Neutrophil (primary cell): ENCODE data around the gene USB1.

Source experiments
- H3K27ac ChIP-seq: fragments of 200-600 bp; sonication (generic); 2 replicates; pipeline ENCODE4 v1.5.1; 2016; ENCODE audit warnings: mild to moderate bottlenecking, moderate library complexity
- H3K27me3 ChIP-seq: fragments of 200-600 bp; sonication (generic); 2 replicates; pipeline ENCODE4 v1.6.0; 2016; ENCODE audit warnings: mild to moderate bottlenecking
- H3K36me3 ChIP-seq: fragments of 200-600 bp; sonication (generic); 2 replicates; pipeline ENCODE4 v1.5.1; 2017
- H3K4me1 ChIP-seq, 2 experiments: fragments of 200-600 bp in 1 of 2; sonication (generic) in 1 of 2; 1 replicate in 1 of 2; 2 replicates in 1 of 2; pipeline versions ENCODE4 v1.5.1 to v1.6.1; 2013 to 2016; ENCODE audit warnings: low read depth in 1 of 2, low read length in 1 of 2, mild to moderate bottlenecking in 1 of 2, moderate library complexity in 1 of 2; ENCODE audit not compliant: control insufficient read depth in 1 of 2, insufficient read depth in 1 of 2
- H3K4me3 ChIP-seq, 2 experiments: fragments of 200-600 bp in 1 of 2; sonication (generic) in 1 of 2; 1 replicate in 1 of 2; 2 replicates in 1 of 2; pipeline ENCODE4 v1.5.1; 2013 to 2016; ENCODE audit warnings: low read depth in 1 of 2, low read length in 1 of 2, mild to moderate bottlenecking in 1 of 2, moderate library complexity in 1 of 2
- H3K9me3 ChIP-seq: fragments of 200-600 bp; sonication (generic); 2 replicates; pipeline ENCODE4 v1.5.1; 2016
- TF ChIP-seq, protein P1 (sequence below): fragments of 200-600 bp; sonication (generic); IDR thresholded peaks from 2 replicates; pipeline ENCODE4 v1.5.1; 2016; ENCODE audit warnings: antibody characterized with exemption

The USB1 gene

DNA sequence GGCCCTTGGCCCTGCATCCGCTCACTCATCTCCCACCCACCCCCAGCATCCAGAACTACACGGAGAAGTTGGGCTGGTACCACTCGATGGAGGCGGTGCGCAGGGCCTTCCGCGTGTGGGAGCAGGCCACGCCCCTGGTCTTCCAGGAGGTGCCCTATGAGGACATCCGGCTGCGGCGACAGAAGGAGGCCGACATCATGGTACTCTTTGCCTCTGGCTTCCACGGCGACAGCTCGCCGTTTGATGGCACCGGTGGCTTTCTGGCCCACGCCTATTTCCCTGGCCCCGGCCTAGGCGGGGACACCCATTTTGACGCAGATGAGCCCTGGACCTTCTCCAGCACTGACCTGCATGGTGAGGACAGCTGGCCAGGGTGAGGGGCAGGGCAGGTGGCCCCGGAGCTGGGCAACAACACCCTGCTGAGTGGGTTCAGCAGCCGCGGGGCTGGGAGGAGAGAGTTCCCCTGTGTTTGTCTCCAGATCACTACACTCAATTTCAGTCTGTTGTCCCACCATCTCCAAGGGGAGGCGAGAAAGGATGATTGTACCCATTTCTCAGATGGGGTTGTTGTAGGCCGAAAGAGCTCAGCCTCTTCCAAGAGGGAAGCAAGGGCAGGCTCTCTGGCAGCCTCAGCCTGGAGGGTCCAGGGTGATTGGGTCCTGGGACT, 38.8 kb downstream of the USB1 start:
- no peaks in the 10 kb centered on the region for H3K4me1 ChIP-seq
- no peaks in the 10 kb centered on the region for H3K9me3 ChIP-seq
- H3K4me3 ChIP-seq: no peak overlapping the region
- TF ChIP-seq, protein P1, sequence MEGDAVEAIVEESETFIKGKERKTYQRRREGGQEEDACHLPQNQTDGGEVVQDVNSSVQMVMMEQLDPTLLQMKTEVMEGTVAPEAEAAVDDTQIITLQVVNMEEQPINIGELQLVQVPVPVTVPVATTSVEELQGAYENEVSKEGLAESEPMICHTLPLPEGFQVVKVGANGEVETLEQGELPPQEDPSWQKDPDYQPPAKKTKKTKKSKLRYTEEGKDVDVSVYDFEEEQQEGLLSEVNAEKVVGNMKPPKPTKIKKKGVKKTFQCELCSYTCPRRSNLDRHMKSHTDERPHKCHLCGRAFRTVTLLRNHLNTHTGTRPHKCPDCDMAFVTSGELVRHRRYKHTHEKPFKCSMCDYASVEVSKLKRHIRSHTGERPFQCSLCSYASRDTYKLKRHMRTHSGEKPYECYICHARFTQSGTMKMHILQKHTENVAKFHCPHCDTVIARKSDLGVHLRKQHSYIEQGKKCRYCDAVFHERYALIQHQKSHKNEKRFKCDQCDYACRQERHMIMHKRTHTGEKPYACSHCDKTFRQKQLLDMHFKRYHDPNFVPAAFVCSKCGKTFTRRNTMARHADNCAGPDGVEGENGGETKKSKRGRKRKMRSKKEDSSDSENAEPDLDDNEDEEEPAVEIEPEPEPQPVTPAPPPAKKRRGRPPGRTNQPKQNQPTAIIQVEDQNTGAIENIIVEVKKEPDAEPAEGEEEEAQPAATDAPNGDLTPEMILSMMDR: no peak
- H3K36me3 ChIP-seq: no peaks in the 10 kb centered on the region
- H3K27ac ChIP-seq: no peak overlapping the region
- no peaks in the 10 kb centered on the region for H3K27me3 ChIP-seq

DNA sequence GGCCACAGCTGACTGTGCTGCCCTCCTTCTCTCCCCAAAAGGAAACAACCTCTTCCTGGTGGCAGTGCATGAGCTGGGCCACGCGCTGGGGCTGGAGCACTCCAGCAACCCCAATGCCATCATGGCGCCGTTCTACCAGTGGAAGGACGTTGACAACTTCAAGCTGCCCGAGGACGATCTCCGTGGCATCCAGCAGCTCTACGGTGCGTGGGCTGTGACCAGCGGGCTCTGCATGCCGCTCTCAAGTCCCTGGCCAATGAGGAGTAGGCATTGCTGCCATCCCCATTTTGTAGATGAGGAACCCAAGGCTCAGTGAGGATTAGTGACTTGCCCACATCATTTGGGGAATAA, 39.3 kb downstream of the USB1 start:
- H3K27me3 ChIP-seq: no peaks in the 10 kb centered on the region
- TF ChIP-seq, protein P1: no peak
- no peaks in the 10 kb centered on the region for H3K9me3 ChIP-seq
- H3K27ac ChIP-seq: no peak overlapping the region
- no peaks in the 10 kb centered on the region for H3K4me1 ChIP-seq
- no peaks in the 10 kb centered on the region for H3K36me3 ChIP-seq
- H3K4me3 ChIP-seq: no peak overlapping the region

DNA sequence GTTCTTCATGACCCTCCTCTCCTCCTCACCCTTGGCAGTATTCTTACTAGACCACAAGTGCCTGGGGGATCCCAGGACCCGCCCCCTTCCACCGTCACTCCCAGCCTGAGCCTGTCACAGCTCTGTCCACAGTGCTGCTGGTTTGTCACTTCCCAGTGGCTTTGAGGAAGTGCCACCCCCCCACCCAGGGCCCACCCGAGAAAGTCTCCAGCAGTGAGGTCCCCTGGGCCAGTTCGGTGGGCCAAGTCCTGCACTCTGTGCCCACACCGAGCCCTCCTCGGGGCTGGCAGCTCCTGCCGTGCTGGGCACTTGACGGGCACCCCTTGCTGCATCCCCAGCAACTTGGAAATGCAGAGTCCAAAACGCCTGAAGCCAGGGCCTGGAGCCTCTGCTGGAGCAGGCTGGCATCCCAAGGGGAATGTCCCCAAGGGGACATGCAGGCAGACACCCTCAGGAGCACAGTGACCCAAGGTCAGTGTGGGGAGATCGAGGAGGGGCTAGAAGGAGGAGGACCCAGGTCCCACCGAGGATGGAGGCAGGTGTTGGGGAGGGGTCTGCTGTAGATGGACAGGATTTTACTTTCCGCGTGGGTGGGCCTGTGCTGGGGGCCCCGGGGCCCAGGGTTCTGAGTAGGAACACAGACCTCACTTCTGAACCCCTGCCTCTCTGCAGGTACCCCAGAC, 39.9 kb downstream of the USB1 start:
- no peaks in the 10 kb centered on the region for H3K36me3 ChIP-seq
- TF ChIP-seq, protein P1: no peak
- no peaks in the 10 kb centered on the region for H3K4me1 ChIP-seq
- H3K27ac ChIP-seq: no peak overlapping the region
- H3K27me3 ChIP-seq: no peaks in the 10 kb centered on the region
- H3K9me3 ChIP-seq: no peaks in the 10 kb centered on the region
- H3K4me3 ChIP-seq: no peak overlapping the region

DNA sequence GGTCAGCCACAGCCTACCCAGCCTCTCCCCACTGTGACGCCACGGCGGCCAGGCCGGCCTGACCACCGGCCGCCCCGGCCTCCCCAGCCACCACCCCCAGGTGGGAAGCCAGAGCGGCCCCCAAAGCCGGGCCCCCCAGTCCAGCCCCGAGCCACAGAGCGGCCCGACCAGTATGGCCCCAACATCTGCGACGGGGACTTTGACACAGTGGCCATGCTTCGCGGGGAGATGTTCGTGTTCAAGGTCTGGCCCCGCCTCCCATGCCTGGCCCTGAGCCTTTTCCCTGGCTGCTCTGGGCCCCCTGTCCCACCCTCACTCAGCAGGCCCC, 40.4 kb downstream of the USB1 start:
- TF ChIP-seq, protein P1: no peak
- no peaks in the 10 kb centered on the region for H3K27me3 ChIP-seq
- no peaks in the 10 kb centered on the region for H3K9me3 ChIP-seq

DNA sequence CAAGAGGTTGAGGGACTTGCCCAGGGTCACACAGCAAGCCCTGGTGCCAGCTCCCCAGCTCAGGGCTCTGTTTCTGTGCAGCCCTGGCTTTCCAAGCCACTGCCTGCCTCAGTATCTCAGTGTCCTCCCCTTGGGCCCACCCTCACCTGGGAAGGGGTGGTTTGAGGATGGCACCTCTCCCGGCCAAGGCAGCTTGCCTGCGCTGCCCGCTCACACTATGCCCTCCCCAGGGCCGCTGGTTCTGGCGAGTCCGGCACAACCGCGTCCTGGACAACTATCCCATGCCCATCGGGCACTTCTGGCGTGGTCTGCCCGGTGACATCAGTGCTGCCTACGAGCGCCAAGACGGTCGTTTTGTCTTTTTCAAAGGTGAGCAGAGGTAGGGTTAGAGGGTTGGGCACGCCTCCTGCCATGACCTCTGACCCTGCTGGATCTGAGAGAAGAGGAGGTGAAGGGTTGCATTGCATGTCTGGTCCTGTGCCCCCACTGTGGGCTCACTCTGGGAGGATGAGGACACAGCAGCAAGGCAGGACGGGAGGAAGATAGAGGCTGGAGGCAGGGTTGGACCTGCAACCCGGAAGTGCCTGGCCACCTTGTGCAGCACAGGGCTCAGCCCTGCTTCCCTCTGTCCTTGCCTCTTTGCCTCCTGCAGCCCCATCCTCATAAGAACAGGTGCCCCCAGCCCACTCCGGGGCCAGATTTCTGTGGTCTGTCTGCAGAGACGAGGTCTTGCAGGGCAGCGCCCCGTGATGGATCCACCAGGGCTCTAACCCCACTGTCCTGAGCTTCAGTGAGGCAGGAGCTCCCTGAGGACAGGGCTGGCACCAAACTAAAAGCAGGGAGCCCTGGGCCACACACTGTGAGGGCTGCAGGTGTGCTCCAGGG, 41.0 kb downstream of the USB1 start:
- no peak overlapping the region for H3K4me3 ChIP-seq

More for the DNA sequence above, 40.4 kb downstream of the USB1 start:
- no peaks in the 10 kb centered on the region for H3K36me3 ChIP-seq
- no peak overlapping the region for H3K27ac ChIP-seq
- H3K4me3 ChIP-seq: no peak overlapping the region
- no peaks in the 10 kb centered on the region for H3K4me1 ChIP-seq

More for the DNA sequence above, 41.0 kb downstream of the USB1 start:
- Histone ChIP-seq H3K27ac (no peak overlapping the region), H3K27me3 (no peaks in the 10 kb centered on the region), H3K9me3 (no peaks in the 10 kb centered on the region), H3K4me1 (no peaks in the 10 kb centered on the region), H3K36me3 (no peaks in the 10 kb centered on the region)
- TF ChIP-seq, protein P1: no peak
